SHP77 (cell line): ENCODE measurements around the gene FYN.
"Not testable (repeated sequence)": the region's sequence is repeated elsewhere in the genome, so short reads cannot be mapped to it uniquely, and the experiment has no call there.

ENCODE experiments used
- DNase-seq, 2 experiments: peaks; one replicate each; lab custom pipeline; 2025; lab: John Stamatoyannopoulos, UW

The FYN gene

DNA sequence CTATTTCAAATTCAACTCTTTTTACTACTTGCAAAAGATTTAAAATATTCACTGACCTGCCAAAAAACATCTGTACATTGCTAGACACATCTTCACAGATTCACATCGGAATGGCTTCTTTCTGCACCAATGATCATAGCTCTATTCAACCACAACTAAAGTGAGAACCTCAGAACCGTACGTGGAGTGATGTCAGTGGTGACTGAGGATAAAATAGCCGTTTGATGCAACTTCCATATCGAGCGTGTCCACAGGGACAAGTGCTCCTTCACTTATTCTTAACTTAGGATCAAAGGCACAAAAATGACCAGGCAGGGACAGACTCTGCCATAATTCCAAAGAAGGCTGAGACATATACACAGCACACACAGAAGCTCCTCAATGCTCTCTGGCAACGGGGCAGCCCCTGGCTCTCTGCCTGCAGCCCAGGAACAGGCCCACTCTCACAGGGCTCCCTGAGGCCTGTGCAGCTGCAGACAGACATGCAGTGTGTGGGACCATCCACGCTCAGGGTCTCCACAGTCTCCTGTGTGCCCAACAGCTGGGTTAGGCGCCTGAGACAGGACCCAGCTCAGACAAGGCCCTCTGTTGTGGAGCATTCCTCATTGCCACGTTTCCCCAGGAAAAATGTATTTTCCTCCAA, 22.8 kb downstream of the FYN start:
- no peak for DNase-seq

DNA sequence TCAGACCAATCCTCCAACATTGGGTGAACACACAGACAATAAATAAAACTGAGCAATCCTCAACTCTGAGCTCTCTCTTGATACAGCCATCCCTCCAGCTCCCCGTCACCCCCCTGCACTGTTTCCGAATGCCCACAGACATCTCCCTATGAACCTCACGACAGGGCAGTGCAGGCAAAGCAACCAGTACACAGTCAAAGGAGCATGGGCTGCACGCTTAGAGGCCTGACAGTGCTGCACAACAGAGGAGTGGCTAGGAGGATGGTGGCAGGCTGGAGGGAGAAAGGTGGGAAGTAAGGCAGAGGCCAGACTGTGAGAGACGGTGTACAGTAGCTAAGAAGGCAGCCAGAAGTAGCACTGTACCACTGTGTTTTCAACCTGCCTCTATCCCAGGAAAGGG, 24.0 kb downstream of the FYN start:
- no peak for DNase-seq

DNA sequence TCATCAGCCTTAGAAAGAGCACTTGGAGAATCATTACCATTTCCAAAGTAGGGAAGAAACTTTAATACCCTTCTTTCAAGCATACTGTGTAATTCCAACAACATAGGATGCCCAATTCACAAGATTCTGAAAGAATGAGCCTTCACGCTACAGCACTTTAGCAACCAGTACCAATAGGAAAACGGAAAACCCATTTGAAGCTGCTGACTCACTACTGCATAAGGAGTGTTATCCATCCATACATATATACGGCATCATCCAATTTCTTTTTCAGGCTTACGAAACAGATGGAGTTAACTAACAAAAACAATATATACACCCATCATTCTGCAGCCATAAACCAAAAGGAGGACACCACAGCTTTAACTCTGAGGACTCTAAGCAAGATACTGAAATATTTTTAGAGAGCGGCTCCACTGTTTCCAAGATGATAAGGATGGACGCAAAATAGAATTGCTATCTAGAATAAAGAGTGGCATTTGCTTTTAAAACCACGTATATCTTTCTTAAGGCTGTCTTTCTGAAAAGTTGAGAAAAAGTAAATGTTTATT, 24.9 kb downstream of the FYN start:
- no peak for DNase-seq

- no peak for DNase-seq
Measured at GRCh38 chr6:111846492-111847409, 26.5 kb downstream of the FYN start.

GRCh38 chr6:111846066-111846465, 27.2 kb downstream of the FYN start:
- DNase-seq, result no peak

DNA sequence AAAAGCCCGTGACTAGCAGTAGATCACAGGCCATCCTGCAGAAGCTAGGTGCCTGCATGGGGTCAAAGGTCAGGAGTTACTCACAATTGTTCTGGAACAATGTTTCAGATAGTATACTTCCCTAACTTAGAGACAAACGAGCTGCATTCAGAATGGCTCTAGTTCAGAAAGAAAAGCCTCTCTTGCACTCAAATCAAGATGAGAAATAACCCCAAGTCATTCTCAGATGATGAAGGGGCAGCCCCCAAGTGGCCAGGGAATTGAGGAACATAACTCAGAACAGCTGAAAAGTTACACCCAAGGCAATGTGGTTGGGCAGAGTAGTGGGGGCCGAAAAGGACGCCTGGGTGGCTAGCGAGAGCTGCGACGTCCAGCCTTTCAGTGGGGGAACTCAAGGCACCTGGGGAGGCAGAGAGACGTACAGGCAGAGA, 27.8 kb downstream of the FYN start:
- DNase-seq, result no peak

GRCh38 chr6:111844921-111845320, 28.3 kb downstream of the FYN start:
- DNase-seq, result no peak

- no peak for DNase-seq
Measured at GRCh38 chr6:111844376-111844775, 28.9 kb downstream of the FYN start.

- DNase-seq, result no peak
Measured at GRCh38 chr6:111843347-111844147, 29.7 kb downstream of the FYN start.

DNA sequence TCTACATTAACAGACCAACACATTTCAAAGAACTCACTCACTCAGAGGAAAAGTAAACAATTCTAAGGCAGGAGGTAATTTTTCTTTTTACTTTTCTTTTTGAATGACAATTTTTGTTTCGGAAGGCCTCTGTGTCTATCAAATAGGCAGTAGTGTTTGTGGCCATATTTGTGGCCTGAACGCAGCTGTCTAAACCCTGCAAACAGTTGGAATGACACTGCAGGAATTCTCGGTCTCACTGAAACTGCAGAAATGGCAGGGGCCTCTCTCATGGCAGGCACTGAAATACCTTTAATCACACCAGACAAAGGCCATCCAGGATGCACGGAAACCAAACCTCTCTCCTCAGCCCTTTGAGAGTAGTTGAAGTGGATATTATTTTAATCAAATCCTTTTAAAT, 30.4 kb downstream of the FYN start:
- DNase-seq, result no peak

DNA sequence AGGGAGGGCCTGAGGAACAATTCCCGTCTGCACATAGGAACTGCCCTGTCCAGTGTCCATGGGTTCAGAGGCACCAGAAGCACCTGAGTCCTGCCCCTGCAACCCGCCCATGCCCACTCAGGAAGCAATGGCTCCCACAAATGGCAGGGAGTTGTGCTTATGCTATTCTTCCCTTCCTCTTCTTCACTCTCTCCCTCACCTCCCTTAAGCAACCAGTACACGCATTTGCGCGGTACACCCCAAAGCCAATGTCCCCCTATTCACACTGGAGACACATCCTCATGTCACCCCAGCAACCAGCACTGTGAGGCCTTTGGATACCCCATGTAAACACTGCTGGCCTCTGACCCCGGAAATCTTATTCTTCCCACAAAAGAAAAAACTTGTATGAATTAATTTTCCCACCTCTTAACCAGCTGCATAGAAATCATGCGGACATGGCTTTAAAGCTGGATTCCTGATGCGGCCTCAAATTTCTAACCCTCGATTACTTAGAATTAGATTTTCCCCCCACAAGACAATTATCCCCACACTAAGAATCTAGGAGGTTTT, 30.9 kb downstream of the FYN start:
- no peak for DNase-seq

- no peak for DNase-seq
Measured at GRCh38 chr6:111841822-111842221, 31.4 kb downstream of the FYN start.

- DNase-seq, result no peak
Measured at GRCh38 chr6:111840803-111841202, 32.4 kb downstream of the FYN start.

GRCh38 chr6:111838749-111839484, 34.3 kb downstream of the FYN start:
- DNase-seq, result no peak

- DNase-seq, result no peak
Measured at GRCh38 chr6:111837641-111838500, 35.4 kb downstream of the FYN start.

DNA sequence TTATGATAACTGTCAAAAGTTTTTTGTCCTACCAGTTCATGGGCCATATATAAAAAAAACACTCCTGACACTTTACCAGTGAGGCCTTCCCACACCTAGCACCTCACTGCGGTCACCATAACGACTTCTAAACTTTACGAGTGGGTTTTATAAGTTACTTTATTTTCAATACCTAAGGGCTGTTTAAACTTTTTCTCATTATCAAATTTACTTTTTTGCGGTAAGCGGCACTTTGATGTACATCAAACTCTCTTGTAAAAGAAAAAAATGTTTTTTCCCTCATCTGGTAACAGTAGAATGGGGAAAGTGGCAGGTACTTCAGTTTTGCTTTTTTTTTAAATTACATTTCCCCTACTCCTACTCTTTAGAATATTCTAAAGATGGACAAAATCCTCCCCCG, 36.2 kb downstream of the FYN start:
- no peak for DNase-seq

DNA sequence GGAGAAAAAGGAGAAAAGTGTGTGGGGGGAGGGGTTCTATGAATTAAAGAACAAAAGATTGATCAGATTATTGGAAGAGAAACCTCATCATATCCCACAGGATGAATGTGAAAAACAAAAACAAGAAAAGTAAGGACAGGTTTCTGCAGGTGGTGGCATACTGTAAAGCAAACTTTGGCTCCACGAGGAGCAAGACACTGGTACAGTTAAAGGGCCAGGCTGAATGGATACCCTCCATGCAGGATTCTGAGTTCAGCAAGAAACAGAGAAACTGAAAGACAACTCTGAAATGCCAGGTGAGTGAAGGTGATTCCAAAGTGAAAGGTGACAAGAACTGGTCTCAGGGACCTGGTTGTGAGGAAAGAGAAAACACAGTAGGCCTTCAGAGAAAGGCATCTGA, 37.4 kb downstream of the FYN start:
- no peak for DNase-seq

DNA sequence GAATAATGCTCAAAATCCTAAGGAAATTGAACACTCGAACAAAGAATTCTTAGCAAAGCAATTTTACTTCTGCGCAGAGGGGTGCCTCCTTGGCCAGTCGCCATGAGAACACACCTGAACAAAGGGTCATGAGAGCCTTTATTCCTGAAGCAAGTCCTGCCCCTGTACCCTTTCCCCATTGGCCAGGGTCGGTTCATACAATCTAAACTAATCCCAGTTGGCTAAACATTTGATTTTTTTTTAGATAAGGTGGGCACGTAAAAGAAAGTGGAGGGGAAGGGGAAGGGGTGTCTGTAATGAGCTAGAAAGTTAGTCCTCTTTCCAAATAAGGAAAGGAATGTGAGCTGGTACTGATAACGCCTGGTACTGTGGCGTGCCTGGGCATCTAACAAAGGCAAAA, 37.9 kb downstream of the FYN start:
- DNase-seq, result not testable (repeated sequence)

DNA sequence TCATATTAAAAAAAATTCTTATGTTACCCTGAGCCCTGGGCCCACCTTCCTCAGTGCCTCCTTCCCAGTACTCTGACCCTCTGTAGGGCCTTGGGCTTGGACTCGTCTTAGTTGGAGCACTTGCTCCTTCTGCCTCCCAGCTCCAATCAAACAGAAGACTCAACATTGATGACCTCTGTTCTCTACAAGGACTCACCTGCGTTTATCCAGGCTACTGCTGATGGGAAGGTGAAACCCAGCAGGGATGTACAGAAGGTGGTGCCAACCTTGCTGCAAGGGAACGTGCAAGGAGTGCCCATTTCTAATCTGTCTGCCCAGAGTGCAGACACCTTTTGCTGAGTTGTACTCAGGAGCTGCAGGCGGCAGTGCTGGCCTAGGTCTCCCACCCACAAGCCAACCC, 38.9 kb downstream of the FYN start:
- DNase-seq, result no peak

DNA sequence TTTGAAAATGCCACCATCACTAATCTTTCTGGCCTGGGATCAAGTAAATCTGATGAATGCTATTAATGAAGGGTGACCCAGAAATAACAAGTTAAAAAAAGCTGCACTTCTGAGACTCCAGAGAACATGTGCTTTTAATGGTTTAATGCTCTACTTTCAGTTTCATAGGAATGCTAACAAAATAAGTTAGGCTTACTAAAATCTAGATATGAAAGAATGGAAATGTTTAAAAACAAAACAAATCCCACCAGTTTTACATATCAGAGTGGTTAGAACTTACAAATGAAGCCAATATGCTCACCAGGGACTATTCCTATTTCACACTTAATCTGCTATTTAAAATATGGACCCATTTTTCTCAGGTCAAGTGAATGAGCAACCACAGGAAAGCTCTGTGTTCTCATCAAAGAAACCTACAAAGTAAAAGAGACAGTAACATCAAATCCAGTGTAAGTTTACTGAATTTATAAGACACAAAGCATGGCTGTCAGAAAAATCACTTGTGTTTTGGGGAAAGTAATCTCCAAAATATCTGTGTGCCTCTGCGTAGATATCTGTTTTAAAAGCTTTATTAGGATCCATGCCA, 40.3 kb downstream of the FYN start:
- no peak for DNase-seq
